Measurements from ENCODE around the gene GUCD1. TPM values are rescaled to one million over a fixed set of nuclear protein-coding genes. Genes with fewer than 3 reads are reported as not detected.

The GUCD1 gene
- total RNA-seq, 1 experiment from 2014 or later: 87.4 TPM

- no peak overlapping the region; a peak in 1 of 5 replicates for H3K4me3 Mint-ChIP-seq
- H3K79me1 ChIP-seq (ENCODE audit: insufficient read depth, low read depth, low read length, poor library complexity, severe bottlenecking): no peaks in the 10 kb centered on the region
- H3K4ac ChIP-seq (ENCODE audit: low read depth, low read length): no peak overlapping the region
- no peaks in the 10 kb centered on the region for H3K4me1 ChIP-seq (ENCODE audit: insufficient read depth, low read length)
- no peak overlapping the region for H2AK5ac ChIP-seq (ENCODE audit: insufficient read length, low read length)
- no peaks in the 10 kb centered on the region for H4K20me1 ChIP-seq (ENCODE audit: control insufficient read depth, insufficient read depth, insufficient read length)
- no peak overlapping the region for H3K18ac ChIP-seq (ENCODE audit: insufficient read length, low read depth, low read length)
- H2BK120ac ChIP-seq (ENCODE audit: low read depth, low read length, poor library complexity, severe bottlenecking): no peak overlapping the region
- H3K79me2 ChIP-seq (ENCODE audit: insufficient read depth, low read length): no peaks in the 10 kb centered on the region
- no peak overlapping the region for H2BK12ac ChIP-seq (ENCODE audit: insufficient read length, low read depth, low read length)
- WGBS (ENCODE audit: extremely low coverage, insufficient read length, low lambda C conversion rate): no CpG with 5 or more reads among the region's 5 CpGs
- H3K27ac Mint-ChIP-seq: peak overlapping the region; percentile 18 to 80 (median 65); a peak in 4 of 7 replicates
- no peak overlapping the region for H3K9ac ChIP-seq (ENCODE audit: extremely low read depth, insufficient read length, low read length)
- H3K23ac ChIP-seq (ENCODE audit: insufficient read length, low read depth, low read length): no peak overlapping the region
- H2AFZ ChIP-seq (ENCODE audit: low read length): no peak overlapping the region
- no peaks in the 10 kb centered on the region; the same call in 1 of the 2 replicates for H3K27me3 Mint-ChIP-seq (ENCODE audit: low read depth)
- no peak overlapping the region for H4K5ac ChIP-seq (ENCODE audit: insufficient read length, low read depth, low read length)
- no peak overlapping the region for H3K27ac ChIP-seq (ENCODE audit: insufficient read length, low read depth, low read length)
- H4K8ac ChIP-seq (replicated peaks; ENCODE audit: insufficient read length, low read depth, low read length): no peak overlapping the region
- H3K27me3 ChIP-seq (ENCODE audit: insufficient read depth, low read length): no peaks in the 10 kb centered on the region
- no peak overlapping the region for H2BK5ac ChIP-seq (ENCODE audit: insufficient read length, low read length)
- no peak overlapping the region for H2BK15ac ChIP-seq (ENCODE audit: low read depth, low read length)
- TF ChIP-seq CTCF (conservative IDR thresholded peaks at IDR 0.05): no peak
- no peaks in the 10 kb centered on the region for H3K9me3 ChIP-seq (ENCODE audit: control insufficient read depth, low read depth, low read length)
- no peak overlapping the region for H3K56ac ChIP-seq (ENCODE audit: insufficient read length, low read depth, low read length)
- peaks cover 0 to 8% (median 7%) of the 10 kb centered on the region in 3 experiments; a peak in 3 of 7 replicates for H3K36me3 Mint-ChIP-seq (ENCODE audit: insufficient read depth in 1 of 3, low read depth in 3 of 3)
- H3T11ph ChIP-seq (ENCODE audit: low read length): no peak overlapping the region
- no peaks in the 10 kb centered on the region for H3K23me2 ChIP-seq (ENCODE audit: insufficient read length, low read depth, low read length, poor library complexity, severe bottlenecking)
- H3K9me3 Mint-ChIP-seq: no peaks in the 10 kb centered on the region
- H2BK20ac ChIP-seq (ENCODE audit: low read depth, low read length, poor library complexity, severe bottlenecking): no peak overlapping the region
- H3K4me1 Mint-ChIP-seq: peaks cover 0 to 2% of the 10 kb centered on the region in 2 experiments; a peak in 1 of 4 replicates
- H4K91ac ChIP-seq (ENCODE audit: insufficient read length, low read depth, low read length): no peak overlapping the region
- DNase-seq: no peak
- no peak overlapping the region for H3K4me2 ChIP-seq (ENCODE audit: insufficient read depth, insufficient read length, low read length)
- no peak overlapping the region for H3K14ac ChIP-seq (ENCODE audit: insufficient read depth, low read length)
These were observed 29.3 kb upstream of the GUCD1 start for GRCh38 chr22:24584166-24584790.
